Activated B cell treated with CpG ODN at 0.5 μM for 24 hours (primary cell): Measurements from ENCODE around the gene SRD5A3. TPM values are rescaled to one million over a fixed set of nuclear protein-coding genes. Genes with fewer than 3 reads are reported as not detected.

Experiments used
- ATAC-seq: fragments of 200-7000 bp; cut with Tn5 transposase; one replicate; pipeline ENCODE4 v1.10.0; 2021; ENCODE audit warnings: low read depth, mild to moderate bottlenecking, moderate library complexity
- CTCF ChIA-PET: fragments of 350-600 bp; sonication (Branson Sonifier 250); formaldehyde crosslinking; loops from one replicate; lab custom pipeline; 2021; ENCODE audit warnings: antibody characterized with exemption; lab: Charles Lee
- POLR2A ChIA-PET: fragments of 350-600 bp; sonication (Branson Sonifier 250); formaldehyde crosslinking; loops from one replicate; lab custom pipeline; 2021; ENCODE audit warnings: antibody characterized with exemption; lab: Charles Lee
- DNase-seq: peaks from one replicate; pipeline ENCODE4 v3.0.0; 2022
- H3K27ac Mint-ChIP-seq: one replicate; pipeline ENCODE4 v1.8.0; 2020; ENCODE audit warnings: mixed read lengths
- H3K27me3 Mint-ChIP-seq: one replicate; pipeline ENCODE4 v1.8.0; 2021; ENCODE audit warnings: mixed read lengths
- H3K36me3 Mint-ChIP-seq: one replicate; pipeline ENCODE4 v1.8.0; 2021; ENCODE audit warnings: low read depth, mixed read lengths
- H3K4me1 Mint-ChIP-seq: one replicate; pipeline ENCODE4 v1.8.0; 2021; ENCODE audit warnings: mixed read lengths
- H3K4me3 Mint-ChIP-seq: one replicate; pipeline ENCODE4 v1.8.0; 2020; ENCODE audit warnings: mild to moderate bottlenecking, mixed read lengths
- H3K9me3 Mint-ChIP-seq: one replicate; pipeline ENCODE4 v1.8.0; 2020; ENCODE audit warnings: mixed read lengths
- intact Hi-C: fragments of 100-400 bp; cut with micrococcal nuclease; formaldehyde crosslinking; loops from one replicate; pipeline ENCODE4 v1.15.1; 2024
- total RNA-seq: library from RNA; stranded (reverse); gene quantifications from 2 replicates; pipeline ENCODE4 v1.2.3, GENCODE V29; 2022
- TF ChIP-seq, protein P1 (sequence below): fragments of 200-600 bp; IDR thresholded peaks from one replicate; pipeline ENCODE4 v1.8.0; 2022; ENCODE audit warnings: antibody characterized with exemption, mild to moderate bottlenecking

Gene SRD5A3
- total RNA-seq, 1 donor from 2014 or later: 5.7 TPM

GRCh38 chr4:55372259-55372658 is 26.2 kb downstream of the SRD5A3 start:
- Mint-ChIP-seq H3K27ac (no peak overlapping the region), H3K9me3 (no peaks in the 10 kb centered on the region), H3K4me3 (no peak overlapping the region), H3K4me1 (no peaks in the 10 kb centered on the region), H3K36me3 (no peaks in the 10 kb centered on the region), H3K27me3 (no peaks in the 10 kb centered on the region)
- POLR2A ChIA-PET: no interaction called here
- no peak for ATAC-seq
- DNase-seq: no peak
- intact Hi-C loops: no loop called here
- CTCF ChIA-PET: no interaction called here
- TF ChIP-seq, protein P1, sequence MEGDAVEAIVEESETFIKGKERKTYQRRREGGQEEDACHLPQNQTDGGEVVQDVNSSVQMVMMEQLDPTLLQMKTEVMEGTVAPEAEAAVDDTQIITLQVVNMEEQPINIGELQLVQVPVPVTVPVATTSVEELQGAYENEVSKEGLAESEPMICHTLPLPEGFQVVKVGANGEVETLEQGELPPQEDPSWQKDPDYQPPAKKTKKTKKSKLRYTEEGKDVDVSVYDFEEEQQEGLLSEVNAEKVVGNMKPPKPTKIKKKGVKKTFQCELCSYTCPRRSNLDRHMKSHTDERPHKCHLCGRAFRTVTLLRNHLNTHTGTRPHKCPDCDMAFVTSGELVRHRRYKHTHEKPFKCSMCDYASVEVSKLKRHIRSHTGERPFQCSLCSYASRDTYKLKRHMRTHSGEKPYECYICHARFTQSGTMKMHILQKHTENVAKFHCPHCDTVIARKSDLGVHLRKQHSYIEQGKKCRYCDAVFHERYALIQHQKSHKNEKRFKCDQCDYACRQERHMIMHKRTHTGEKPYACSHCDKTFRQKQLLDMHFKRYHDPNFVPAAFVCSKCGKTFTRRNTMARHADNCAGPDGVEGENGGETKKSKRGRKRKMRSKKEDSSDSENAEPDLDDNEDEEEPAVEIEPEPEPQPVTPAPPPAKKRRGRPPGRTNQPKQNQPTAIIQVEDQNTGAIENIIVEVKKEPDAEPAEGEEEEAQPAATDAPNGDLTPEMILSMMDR: no peak

GRCh38 chr4:55373461-55373860 is 27.4 kb downstream of the SRD5A3 start:
- no peaks in the 10 kb centered on the region for H3K4me1 Mint-ChIP-seq
- H3K4me3 Mint-ChIP-seq: no peak overlapping the region
- H3K36me3 Mint-ChIP-seq: no peaks in the 10 kb centered on the region
- ChIA-PET CTCF (no interaction called here), POLR2A (no interaction called here)
- no peaks in the 10 kb centered on the region for H3K27me3 Mint-ChIP-seq
- intact Hi-C loops: no loop called here
- ATAC-seq (no peak), DNase-seq (no peak)
- H3K27ac Mint-ChIP-seq: no peak overlapping the region
- H3K9me3 Mint-ChIP-seq: no peaks in the 10 kb centered on the region
- TF ChIP-seq, protein P1: no peak

- Mint-ChIP-seq H3K4me1 (no peaks in the 10 kb centered on the region), H3K27me3 (no peaks in the 10 kb centered on the region), H3K9me3 (no peaks in the 10 kb centered on the region), H3K36me3 (no peaks in the 10 kb centered on the region), H3K4me3 (no peak overlapping the region), H3K27ac (no peak overlapping the region)
- ChIA-PET POLR2A (no interaction called here), CTCF (no interaction called here)
- intact Hi-C loops: no loop called here
- TF ChIP-seq, protein P1: no peak
- no peak for ATAC-seq
- DNase-seq: no peak
Measured at GRCh38 chr4:55376698-55377097, 30.7 kb downstream of the SRD5A3 start.

DNA sequence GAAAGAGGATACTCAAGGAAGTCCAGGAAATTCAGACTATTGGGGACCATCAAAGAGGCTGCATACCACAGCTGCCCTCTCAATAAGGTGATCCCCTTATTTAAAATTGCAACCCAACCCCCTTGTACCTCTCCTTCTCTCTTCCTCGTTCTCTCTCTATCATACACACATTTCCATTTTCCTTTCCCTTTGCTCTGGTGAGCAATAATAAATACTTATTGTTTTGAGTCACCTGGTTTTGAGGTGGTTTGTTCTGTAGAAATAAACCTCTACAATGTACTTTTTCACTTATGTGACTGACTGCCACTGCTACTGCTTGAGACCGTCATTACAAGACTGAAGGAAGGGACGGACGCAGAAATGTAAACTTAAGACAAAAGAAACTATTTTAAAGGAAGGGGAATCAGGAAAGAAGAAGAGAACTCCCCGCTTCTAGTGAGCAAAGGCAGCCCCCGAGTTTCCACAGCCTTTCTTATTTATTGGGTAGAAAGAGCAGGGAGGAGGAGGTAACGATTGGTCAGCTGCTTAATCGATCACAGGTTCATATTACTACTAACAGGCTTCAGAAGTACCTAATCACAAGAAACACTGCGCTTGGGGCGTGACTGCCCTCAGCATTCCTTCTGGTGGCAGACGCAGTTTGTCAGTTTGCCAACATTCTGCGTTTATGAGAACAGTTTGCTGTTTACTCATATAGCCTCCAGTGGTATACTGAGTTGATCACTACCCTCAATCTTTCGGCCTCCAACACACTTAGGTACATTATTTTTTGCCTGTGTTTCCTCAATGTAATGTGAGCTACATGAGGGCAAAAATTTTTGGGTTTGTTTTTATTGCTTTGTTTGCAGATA is 32.8 kb downstream of the SRD5A3 start:
- intact Hi-C loops: no loop called here
- H3K27ac Mint-ChIP-seq: no peak overlapping the region
- POLR2A ChIA-PET: no interaction called here
- H3K4me1 Mint-ChIP-seq: no peaks in the 10 kb centered on the region
- no peak overlapping the region for H3K4me3 Mint-ChIP-seq
- no peaks in the 10 kb centered on the region for H3K9me3 Mint-ChIP-seq
- CTCF ChIA-PET: no interaction called here
- H3K36me3 Mint-ChIP-seq: no peaks in the 10 kb centered on the region
- TF ChIP-seq, protein P1: no peak
- DNase-seq (no peak), ATAC-seq (no peak)
- no peaks in the 10 kb centered on the region for H3K27me3 Mint-ChIP-seq

DNA sequence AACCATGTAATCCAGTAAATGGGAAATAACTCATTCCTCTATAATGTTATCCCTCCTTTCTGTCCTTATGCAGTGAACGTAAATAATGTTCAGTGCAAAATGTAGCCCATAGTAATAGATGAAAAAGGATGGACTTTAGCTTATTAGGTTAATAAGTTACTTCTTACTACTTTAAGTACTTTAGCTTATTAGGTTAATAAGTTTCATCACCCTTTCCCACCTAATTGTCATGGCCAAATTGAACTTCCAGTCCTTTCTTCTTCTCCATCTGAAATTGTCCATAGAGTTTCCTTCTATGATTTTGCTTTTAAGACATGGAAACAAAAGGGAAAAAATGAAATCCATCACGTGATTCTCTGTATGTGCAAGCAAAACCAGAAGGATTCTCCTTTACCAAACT is 34.5 kb downstream of the SRD5A3 start:
- DNase-seq (no peak), ATAC-seq (no peak)
- Mint-ChIP-seq H3K9me3 (no peaks in the 10 kb centered on the region), H3K36me3 (no peaks in the 10 kb centered on the region), H3K4me3 (no peak overlapping the region), H3K27me3 (no peaks in the 10 kb centered on the region), H3K27ac (no peak overlapping the region), H3K4me1 (no peaks in the 10 kb centered on the region)
- TF ChIP-seq, protein P1: no peak
- ChIA-PET POLR2A (no interaction called here), CTCF (no interaction called here)
- intact Hi-C loops: no loop called here
